GM19099 (cell line): ENCODE data around the gene ETFA.
A peak's percentile ranks its signal among the peaks of the same experiment; 100 is the strongest.

Experiments used
- POLR2A ChIP-seq: IDR thresholded peaks from 3 replicates; pipeline ENCODE4 v1.6.1; 2011; ENCODE audit warnings: low read depth; ENCODE audit not compliant: insufficient read length; ENCODE audit errors: extremely low read depth

The ETFA gene

GRCh38 chr15:76311100-76311953 lies at the start of gene ETFA:
ETFA (minus strand) TSS chr15:76311469; CDS start chr15:76311388, 81 bp downstream.
- TF ChIP-seq POLR2A = peak; percentile 97

DNA sequence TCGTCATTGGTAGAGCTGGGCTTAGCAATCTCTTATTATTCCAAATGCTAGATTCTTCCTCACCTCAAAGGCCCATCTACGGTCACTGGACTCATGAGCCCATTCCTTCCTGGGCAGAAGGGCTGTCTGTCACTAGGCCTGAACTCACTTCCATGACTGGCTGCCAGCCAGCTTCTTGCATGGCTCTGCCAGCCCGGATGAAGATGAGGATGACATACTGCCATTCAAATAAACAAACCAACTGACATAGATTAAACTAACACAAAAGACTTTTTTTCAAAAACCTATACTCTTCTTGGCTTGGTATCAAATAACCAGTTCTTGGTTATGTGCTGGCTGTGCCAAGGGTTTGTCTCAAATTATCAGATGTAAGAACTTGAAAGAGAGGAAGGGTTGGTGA lies 49.1 kb upstream of the ETFA start:
- no peak for TF ChIP-seq POLR2A

DNA sequence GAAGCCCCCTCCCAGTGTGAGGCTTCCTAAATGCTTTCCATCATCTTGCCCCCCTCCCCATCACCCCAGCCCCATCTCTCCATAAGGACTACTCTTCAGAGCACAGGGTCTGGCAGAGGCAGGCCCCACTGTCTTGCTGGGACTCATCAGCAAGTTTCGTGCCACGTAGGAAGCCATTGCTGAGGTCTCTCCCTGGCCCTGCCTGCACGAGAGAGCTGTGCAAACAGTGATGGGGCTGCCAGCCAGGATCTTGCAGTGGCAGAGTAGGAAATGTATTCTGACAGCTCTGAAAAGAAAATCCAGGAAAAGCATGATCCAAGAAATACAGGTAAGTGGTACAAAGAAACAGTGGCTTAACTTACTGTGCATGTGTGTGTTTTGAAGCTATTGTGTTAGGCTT lies 47.9 kb upstream of the ETFA start:
- no peak for TF ChIP-seq POLR2A

- TF ChIP-seq POLR2A = no peak
These were observed 47.2 kb upstream of the ETFA start for GRCh38 chr15:76358453-76358852.

GRCh38 chr15:76354823-76355440 lies 43.7 kb upstream of the ETFA start:
- no peak for TF ChIP-seq POLR2A

GRCh38 chr15:76353903-76354302 lies 42.6 kb upstream of the ETFA start:
- TF ChIP-seq POLR2A = no peak

GRCh38 chr15:76353023-76353577 lies 41.8 kb upstream of the ETFA start:
- TF ChIP-seq POLR2A = no peak

DNA sequence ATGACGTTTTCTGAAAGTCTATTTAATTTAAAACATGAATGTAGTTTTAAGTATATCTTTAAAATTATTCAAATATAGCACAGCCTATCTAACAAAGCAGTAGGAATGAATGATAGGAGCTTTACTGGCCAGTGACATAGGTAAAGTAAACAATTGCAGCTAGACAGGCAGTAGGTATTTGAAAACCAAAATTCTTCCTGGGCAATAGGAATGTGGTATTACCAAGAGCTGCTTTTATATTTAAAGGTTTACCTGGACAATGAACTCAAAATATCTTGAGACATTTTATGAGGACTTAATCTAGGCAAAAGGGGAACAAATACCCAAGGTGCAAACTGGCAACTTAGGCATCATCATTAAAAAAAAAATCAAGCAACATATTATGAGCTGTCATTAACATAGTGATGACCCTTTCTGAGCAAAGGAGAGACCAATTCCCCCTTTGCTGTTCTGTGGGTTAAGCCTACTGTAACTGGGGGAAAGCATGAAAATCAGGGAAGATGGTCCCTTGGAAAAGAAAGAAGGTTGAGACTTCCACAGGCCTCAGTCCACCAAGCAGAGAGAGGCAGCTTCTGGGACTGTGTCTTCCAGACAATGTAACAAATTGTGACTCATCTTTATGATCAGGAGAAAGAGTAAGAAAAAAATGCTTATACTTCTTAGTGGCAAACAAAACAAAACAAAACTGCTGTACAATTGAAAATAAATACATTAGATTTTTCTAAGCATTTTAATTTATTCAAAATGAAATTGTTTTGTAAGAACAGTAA lies 38.2 kb upstream of the ETFA start:
- TF ChIP-seq POLR2A = no peak

GRCh38 chr15:76347482-76348055 lies 36.3 kb upstream of the ETFA start:
- TF ChIP-seq POLR2A = no peak

- no peak for TF ChIP-seq POLR2A
These were observed 35.6 kb upstream of the ETFA start for GRCh38 chr15:76346669-76347481.

- no peak for TF ChIP-seq POLR2A
These were observed 34.8 kb upstream of the ETFA start for GRCh38 chr15:76345880-76346668.

DNA sequence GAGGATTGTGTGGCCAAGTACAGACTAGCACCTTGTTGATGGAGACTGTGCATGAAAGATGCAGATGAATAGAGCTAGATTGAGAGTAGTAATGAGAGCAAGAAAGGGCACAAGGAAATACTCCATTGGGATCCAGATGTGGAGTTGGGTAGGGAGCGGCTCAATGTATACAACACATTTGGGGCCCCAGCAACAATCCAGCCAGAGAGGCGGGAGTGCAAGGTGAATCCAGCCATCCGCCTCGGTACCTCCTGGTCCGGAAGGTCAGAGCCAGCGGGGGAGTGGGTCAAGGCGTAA lies 34.3 kb upstream of the ETFA start:
- no peak for TF ChIP-seq POLR2A

GRCh38 chr15:76344893-76345582 lies 33.8 kb upstream of the ETFA start:
- no peak for TF ChIP-seq POLR2A
